A673 (cell line): ENCODE data around the gene MED12L.

Experiments
- EZH2 ChIP-seq: fragments of 200-600 bp; sonication (generic); IDR thresholded peaks from 2 replicates; pipeline ENCODE4 v1.6.1; 2017; ENCODE audit warnings: borderline replicate concordance, low read depth, mild to moderate bottlenecking, mixed read lengths, antibody characterized with exemption, low read length; ENCODE audit not compliant: poor library complexity, severe bottlenecking
- TF ChIP-seq, protein P1 (sequence below): fragments of 300-800, 200-600 bp; sonication (generic); conservative IDR thresholded peaks from 2 replicates; pipeline ENCODE4 v1.5.1; 2017; ENCODE audit warnings: low read depth, mild to moderate bottlenecking, antibody characterized with exemption, low read length, moderate library complexity, mixed read lengths

DNA sequence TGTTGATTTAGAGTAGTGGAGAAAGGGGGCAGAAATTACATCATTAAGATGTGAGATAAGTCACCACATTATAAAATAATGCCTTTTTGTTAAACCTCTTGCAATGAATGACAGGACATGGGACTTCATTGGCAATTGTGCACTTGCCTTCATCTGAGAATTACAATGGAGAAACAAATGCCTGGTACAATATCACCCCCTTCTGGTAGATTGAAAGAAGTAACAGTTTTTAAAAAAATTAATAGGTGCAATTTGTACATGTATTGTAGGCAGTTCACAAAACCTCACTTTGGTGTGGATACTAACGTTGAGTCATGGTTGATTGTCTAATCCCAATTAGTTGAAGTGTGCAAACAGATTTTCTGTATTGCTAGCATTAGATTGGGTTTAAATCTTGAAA, 197.5 kb downstream of the MED12L start:
- no peak for TF ChIP-seq EZH2
- TF ChIP-seq, protein P1, sequence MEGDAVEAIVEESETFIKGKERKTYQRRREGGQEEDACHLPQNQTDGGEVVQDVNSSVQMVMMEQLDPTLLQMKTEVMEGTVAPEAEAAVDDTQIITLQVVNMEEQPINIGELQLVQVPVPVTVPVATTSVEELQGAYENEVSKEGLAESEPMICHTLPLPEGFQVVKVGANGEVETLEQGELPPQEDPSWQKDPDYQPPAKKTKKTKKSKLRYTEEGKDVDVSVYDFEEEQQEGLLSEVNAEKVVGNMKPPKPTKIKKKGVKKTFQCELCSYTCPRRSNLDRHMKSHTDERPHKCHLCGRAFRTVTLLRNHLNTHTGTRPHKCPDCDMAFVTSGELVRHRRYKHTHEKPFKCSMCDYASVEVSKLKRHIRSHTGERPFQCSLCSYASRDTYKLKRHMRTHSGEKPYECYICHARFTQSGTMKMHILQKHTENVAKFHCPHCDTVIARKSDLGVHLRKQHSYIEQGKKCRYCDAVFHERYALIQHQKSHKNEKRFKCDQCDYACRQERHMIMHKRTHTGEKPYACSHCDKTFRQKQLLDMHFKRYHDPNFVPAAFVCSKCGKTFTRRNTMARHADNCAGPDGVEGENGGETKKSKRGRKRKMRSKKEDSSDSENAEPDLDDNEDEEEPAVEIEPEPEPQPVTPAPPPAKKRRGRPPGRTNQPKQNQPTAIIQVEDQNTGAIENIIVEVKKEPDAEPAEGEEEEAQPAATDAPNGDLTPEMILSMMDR = peak; percentile 67
